ENCODE data around the gene POLDIP3.

DNA sequence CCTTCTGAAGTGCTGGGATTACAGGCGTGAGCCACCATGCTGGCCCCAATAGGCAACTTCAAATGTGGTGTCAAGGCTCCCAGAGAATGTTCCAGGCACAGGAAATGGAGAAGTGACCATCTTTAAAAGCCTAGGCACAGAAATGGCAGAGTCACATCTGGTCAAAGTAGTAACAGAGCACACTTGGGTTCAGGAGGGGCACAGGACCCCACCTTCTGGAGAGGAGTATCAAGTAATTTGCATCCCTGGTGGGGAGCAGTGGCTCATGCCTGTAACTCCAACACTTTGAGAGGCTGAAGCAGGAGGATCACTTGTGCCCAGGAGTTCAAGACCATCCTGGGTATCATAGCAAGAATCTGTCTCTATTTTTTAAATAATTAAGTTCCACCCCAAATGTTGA is 31.7 kb downstream of the POLDIP3 start:
- no peak for TF ChIP-seq EZH2 (IDR thresholded peaks at IDR 0.05; ENCODE audit: insufficient read depth, poor library complexity, severe bottlenecking)
- TF ChIP-seq EZH2phosphoT487 (IDR thresholded peaks at IDR 0.05; ENCODE audit: insufficient read depth, low read depth) = no peak

Data from GM23248 (cell line).